ENCODE results near the gene NINJ2.

- TF ChIP-seq POLR2A (IDR thresholded peaks at IDR 0.05) = no peak
- TF ChIP-seq CTCF (IDR thresholded peaks at IDR 0.05) = no peak
Measured at GRCh38 chr12:542395-543113, 120.7 kb downstream of the NINJ2 start.
